ENCODE results near the gene KCNH6. TPM values are rescaled to one million over a fixed set of nuclear protein-coding genes. Genes with fewer than 3 reads are reported as not detected.

KCNH6 gene, protein sequence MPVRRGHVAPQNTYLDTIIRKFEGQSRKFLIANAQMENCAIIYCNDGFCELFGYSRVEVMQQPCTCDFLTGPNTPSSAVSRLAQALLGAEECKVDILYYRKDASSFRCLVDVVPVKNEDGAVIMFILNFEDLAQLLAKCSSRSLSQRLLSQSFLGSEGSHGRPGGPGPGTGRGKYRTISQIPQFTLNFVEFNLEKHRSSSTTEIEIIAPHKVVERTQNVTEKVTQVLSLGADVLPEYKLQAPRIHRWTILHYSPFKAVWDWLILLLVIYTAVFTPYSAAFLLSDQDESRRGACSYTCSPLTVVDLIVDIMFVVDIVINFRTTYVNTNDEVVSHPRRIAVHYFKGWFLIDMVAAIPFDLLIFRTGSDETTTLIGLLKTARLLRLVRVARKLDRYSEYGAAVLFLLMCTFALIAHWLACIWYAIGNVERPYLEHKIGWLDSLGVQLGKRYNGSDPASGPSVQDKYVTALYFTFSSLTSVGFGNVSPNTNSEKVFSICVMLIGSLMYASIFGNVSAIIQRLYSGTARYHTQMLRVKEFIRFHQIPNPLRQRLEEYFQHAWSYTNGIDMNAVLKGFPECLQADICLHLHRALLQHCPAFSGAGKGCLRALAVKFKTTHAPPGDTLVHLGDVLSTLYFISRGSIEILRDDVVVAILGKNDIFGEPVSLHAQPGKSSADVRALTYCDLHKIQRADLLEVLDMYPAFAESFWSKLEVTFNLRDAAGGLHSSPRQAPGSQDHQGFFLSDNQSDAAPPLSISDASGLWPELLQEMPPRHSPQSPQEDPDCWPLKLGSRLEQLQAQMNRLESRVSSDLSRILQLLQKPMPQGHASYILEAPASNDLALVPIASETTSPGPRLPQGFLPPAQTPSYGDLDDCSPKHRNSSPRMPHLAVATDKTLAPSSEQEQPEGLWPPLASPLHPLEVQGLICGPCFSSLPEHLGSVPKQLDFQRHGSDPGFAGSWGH
- polyA plus RNA-seq (2013, experiment 1 of 2; ENCODE audit: insufficient read length), result not detected
- 0.02 TPM for polyA plus RNA-seq (2013, experiment 2 of 2; ENCODE audit: insufficient read length)

DNA sequence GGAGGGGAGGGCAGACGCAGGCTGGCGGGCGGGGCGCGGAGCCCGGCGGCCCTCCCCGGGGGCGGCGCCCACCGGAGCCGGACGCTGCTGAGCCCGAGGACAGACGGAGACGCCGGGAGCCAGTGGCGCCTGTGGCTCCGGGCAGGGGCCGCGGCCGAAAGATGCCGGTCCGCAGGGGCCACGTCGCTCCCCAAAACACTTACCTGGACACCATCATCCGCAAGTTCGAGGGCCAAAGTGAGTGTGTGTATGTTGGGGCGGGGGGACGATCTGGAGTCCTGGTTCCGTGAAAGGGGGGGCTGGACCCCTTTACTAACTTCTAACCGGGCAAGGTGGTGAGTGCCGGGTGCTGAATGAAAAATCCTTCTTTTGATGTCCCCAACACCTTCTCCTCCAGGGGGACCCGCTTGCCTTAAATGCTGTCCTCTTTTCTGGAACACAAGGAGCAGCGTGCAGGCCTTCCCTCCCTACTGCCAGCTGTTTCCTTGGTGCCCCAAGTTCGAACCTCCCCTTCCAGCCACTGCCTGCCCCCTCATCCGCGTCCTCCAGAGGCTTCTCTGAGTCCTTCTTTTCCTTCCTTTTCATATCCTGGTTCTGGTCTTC is at the start of gene KCNH6:
KCNH6 (plus strand) TSS at position 106 of the 603 bp plus-strand sequence; CDS start at position 162, 56 bp downstream.
- no peak for DNase-seq

DNA sequence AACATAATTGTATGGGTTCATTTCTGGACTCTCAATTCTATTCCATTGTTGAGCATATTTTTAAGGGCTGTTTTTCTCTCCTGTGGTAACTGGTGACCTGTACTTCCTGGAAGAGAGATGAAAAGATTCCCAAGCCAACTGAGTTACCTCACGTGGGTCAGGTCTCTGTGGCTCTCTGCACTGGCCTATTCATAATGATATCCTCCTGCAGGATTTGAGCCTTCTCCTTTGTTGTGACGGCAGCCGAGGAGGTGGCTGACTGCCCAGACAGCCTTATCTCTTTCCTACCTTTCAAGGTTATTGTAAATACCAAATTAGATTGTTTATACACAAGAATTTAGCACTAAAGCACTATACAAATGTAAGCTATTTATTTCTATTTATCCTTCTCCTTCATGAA is 49.0 kb upstream of the KCNH6 start:
- no peak for DNase-seq

DNA sequence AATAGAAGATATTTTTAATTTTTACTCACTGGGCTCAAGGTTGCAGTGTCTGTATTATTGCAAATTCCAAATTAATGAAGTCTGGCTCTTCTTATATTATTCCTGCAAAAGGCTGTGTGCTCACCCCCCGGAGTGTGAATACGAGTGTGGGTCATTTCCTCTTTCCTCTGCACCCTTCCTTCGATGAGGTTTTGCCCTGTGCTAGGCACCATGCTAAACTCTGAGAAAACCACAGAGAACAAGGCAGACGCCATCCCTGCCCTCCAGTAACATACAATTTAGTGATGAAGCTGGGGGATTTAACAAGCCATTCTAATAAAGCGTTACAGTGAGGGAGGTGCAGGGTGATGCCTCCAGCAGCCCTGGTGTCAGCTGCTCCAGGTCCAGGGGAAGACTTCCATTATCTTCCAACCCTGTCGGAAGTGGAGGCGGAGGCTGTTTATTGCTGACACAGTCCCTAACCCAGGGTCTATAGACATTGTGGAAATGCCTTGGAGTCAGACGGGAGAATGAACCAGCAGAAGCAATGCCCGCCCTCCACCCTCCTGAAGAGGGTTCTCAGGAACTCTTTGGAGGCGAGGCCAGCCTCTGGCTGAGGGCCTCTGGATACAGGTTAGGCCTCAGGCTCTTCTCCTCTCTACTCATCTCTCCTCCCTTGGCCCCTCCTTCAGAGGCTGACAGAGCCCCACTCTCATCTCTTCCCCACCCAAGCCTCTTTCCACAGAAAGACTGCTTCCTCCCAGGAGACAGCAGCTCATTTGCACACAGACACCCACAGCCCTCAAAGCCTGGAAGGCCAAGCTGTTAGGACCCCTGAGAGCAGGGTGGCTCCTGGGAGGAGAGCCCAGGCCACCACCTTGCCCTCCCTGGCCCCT is 48.3 kb upstream of the KCNH6 start:
- DNase-seq, result no peak

DNA sequence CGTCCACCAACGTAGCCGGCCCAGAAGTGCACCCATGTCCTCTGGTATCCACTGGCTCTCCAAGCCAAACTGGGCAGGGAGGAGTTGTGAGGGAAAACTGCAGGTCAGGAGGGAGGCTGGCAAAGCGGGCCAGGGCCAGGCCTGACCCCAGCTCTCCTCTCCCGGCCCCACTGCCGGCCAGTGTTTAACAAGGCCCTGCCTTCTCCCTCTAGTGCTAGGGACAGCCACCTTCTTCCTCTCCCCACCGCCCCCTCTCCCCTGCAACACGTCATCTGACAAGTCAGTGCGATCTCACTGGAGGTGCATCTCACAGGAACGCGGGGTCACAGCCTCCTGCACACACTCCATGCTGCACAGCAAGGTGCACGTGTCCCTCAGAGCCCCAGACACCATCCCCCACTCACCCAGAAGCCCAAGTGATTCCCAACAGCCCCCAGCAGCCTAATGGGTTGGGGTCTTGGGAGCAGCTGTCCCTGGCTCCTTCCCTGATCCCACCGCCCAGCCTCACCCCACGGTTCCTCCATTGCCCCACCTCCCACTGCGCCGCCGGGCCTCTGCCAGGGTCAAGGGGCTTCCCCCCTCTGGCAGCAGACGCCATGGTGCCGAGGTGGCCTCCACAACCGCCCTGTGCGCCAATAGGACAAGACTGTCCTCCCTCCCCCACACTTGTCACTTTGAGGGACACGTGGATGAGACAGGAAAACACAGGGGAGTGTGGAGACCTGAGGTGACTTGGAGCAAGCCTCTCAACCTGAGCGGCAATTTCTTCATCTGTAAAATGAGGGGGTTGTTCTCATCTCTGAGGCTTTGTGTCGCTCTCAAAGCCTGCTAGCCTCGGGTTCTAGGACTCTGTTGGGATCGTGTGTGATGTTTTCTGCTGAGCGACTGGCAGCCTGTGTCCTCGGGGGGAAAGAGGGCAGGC is 47.4 kb upstream of the KCNH6 start:
- DNase-seq, result no peak

DNA sequence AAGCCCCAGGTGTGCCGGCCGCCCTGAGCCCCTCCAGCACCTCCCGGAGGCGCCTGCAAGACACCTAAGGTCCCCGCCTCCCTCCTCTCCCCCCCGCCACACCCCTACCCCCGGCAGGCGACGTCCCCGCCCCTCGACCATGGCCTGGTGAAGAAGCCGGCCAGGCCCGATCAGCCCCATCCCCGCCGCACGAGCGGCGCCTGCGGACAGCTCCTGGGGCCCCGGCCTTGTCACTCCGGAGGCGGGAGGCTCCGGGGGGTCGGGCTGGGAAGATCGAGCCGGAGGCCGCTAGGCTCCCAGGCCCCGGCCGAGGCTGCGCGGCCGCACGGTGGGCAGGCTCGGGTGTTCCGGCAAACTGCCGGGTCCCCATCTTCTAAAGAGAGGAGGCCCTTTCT is 46.7 kb upstream of the KCNH6 start:
- peak; percentile 16 for DNase-seq

DNA sequence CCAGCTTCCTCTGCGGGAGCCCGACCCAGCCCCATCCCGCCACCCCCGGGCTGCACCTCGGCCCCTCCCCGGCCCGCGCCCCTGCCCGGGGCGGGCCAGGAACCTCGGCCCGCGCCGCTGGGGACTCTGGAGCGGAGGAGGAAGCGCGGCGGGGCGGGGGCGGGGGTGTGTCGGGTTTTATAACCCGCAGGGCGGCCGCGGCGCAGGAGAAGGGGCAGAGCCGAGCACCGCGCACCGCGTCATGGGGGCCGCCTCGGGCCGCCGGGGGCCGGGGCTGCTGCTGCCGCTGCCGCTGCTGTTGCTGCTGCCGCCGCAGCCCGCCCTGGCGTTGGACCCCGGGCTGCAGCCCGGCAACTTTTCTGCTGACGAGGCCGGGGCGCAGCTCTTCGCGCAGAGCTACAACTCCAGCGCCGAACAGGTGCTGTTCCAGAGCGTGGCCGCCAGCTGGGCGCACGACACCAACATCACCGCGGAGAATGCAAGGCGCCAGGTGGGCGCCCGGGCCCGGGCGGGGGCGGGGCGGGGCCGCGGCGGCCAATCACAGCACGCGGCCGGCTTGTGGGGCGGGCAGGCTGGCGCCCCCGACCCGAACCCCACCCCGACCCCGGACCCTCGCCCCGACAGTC is 46.2 kb upstream of the KCNH6 start, which contains the start of gene ACE:
ACE (plus strand) TSS at position 208 of the 626 bp plus-strand sequence; CDS start at position 242, 34 bp downstream.
- peak; percentile 9 for DNase-seq

DNA sequence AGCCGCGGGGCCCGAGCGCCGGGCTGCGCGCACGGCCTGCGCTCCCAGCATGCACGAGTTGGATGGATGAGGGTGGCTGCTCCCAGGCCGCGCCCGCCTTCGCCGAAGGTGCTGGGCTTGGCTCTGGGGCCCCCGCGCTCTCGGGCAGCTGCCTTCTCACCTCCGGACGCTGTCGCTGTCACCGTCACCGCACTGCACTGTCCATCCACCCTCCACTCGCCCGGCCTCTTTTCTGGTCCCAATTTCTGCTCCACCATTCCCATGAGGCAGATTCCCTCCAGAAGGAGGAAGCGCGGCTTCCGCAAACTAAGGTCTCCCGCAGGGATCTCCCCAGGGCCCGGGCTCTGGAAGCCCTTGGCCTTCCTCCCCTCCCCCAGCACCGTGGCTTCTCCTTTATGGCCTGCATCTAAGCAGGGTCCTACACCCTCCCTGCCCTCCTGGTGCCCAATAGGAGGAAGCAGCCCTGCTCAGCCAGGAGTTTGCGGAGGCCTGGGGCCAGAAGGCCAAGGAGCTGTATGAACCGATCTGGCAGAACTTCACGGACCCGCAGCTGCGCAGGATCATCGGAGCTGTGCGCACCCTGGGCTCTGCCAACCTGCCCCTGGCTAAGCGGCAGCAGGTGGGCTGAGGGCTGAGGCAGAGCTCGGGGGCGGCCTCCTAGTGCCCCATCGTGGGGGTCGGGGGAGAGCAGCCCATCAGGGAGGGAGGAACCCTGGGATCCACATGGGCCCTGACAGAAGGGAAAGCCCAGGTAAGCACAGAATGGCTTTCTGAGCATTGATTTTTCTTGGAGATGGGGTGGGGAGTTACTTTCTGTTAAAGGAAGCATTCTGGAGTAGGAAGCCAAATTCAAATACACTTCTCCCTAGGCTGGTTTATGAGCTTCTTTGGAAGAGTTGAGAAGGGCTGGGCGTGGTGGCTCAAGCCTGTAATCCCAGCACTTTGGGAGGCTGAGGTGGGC is 45.4 kb upstream of the KCNH6 start:
- DNase-seq, result no peak

DNA sequence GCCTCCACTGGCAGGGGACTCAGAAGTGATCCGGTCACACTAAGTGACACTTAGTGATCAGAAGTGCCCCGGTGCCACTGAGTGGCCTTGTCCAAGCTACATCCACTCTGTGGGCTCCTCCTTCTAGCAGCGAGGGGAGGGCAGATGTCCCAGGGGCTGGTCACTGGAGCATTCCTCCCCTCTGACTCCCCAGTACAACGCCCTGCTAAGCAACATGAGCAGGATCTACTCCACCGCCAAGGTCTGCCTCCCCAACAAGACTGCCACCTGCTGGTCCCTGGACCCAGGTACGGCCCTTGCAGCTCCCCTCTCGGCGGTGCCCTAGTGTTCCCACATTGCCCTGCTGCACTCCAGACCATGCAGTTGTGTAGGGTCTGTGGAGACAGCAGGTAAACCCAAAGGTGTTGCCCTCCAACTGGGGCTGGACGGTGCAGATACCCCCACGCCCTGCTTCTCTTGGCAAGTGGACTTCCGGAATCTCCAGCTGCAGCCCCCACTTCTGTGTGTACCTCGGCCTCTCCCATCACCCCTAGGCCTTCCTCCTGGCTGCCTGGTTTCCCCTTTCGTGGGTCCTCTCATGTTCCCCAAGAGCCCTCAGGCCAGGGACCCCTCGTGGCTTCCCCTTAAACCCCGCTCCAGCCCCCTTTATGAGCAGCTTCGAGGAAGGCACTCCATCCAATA is 44.2 kb upstream of the KCNH6 start:
- DNase-seq, result peak; percentile 92

DNA sequence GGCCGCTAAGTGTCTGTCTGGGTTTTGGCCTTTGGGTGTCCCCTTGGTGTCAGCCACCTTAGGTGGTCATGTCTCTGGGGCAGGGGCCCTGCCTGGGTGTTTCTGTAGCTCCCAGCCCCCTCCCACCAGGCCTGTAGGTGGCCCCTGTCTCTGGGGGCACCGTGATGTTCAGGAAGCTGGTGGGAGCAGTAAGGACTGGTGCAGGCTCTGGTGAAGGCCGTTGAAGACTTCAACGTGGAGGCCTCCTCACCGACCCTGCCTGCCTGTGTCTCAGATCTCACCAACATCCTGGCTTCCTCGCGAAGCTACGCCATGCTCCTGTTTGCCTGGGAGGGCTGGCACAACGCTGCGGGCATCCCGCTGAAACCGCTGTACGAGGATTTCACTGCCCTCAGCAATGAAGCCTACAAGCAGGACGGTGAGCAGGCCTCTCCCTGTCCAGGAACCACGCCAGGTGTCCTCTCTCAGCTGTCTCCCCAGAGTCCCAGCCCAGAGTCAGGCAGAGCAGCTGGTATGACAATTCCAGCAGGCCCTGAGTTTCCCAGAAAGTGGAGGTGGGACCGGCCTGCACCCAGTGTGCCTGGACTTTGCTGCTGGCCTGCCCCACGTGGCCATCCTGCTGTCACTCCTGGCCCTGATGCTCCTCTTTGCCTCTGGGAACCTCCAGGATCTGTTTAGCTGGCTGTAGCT is 43.5 kb upstream of the KCNH6 start:
- no peak for DNase-seq

DNA sequence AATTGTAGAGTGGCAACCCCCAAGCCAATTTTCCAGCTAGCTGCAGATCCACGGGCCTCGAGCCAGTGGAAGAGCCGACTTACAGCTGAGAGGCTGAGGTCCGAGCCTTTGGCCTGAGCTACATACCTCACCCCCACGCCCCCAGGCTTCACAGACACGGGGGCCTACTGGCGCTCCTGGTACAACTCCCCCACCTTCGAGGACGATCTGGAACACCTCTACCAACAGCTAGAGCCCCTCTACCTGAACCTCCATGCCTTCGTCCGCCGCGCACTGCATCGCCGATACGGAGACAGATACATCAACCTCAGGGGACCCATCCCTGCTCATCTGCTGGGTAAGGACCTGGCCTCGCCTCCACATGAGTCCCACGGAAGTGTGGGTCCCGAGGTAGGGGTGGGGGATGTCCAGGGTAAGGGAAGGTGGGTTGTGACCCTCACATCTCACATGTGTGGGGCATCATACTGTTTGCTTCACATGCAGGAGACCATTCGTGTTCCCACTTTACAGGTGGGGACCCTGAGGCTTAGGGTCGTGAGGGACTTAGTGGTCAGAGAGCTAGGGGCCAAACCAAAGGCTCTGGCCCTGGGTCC is 42.9 kb upstream of the KCNH6 start:
- no peak for DNase-seq

DNA sequence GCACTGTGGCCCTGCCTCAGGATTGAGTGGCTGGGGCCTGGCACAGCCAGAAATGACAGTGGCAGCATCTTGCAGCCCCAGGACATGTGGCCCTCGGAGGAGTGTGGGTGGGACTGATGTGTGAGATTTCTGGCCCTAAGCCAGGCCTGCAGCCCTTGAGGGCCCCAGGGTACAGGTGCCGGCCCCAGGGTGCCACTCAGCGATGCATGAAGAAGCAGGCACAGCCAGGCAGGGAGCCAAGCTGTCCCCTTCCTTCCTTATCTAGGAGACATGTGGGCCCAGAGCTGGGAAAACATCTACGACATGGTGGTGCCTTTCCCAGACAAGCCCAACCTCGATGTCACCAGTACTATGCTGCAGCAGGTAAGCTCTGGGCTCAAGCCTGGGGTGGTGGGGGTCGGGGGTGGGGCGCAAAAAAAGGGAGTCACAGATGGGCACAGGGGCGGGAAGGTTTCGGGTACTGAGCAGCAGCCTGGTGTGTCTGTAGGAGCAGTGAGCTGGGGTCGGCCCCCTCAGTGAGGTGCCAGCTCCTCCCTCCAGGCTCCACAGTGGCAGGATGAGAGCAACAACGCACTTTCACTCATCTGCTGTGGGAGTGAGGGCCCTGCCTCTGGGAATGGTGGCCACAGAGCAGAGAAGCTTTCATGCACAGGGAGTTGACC is 42.2 kb upstream of the KCNH6 start:
- no peak for DNase-seq

DNA sequence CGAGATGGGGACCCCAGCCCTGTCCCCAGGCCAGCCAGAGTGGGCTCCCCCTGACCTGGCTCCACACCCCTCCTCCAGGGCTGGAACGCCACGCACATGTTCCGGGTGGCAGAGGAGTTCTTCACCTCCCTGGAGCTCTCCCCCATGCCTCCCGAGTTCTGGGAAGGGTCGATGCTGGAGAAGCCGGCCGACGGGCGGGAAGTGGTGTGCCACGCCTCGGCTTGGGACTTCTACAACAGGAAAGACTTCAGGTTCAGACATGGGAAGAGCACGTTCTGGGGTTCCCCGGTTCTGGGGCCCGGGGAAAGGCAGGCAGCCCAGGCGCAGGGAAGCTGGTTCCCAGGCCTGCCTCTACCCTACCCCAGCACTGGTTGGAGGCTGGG is 41.7 kb upstream of the KCNH6 start:
- no peak for DNase-seq

DNA sequence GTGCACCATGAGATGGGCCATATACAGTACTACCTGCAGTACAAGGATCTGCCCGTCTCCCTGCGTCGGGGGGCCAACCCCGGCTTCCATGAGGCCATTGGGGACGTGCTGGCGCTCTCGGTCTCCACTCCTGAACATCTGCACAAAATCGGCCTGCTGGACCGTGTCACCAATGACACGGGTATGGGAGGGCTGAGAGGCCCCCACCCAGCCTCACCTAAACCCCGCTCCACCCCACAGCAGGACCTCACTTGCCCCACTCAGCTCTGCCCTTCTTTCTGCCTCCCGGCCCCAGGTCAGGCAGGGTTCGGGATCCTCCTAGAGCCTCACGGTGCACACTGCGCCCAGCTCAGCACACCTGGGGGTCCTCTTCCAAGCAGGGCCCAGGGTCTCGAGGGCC is 40.6 kb upstream of the KCNH6 start:
- no peak for DNase-seq

DNA sequence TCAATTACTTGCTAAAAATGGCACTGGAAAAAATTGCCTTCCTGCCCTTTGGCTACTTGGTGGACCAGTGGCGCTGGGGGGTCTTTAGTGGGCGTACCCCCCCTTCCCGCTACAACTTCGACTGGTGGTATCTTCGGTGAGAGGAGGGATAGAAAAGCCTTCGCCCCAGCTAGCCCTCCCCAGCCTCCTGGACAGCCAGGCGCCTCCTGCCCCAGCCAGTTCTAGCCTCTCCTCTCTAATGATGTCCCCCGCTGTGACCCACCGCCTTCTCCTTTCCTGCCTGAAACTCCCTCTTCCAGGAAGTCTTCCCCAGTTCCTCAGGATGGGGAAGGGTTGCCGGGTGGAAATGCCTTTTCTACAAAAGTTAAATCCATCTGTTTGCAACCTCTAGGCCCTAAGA is 40.1 kb upstream of the KCNH6 start:
- no peak for DNase-seq

DNA sequence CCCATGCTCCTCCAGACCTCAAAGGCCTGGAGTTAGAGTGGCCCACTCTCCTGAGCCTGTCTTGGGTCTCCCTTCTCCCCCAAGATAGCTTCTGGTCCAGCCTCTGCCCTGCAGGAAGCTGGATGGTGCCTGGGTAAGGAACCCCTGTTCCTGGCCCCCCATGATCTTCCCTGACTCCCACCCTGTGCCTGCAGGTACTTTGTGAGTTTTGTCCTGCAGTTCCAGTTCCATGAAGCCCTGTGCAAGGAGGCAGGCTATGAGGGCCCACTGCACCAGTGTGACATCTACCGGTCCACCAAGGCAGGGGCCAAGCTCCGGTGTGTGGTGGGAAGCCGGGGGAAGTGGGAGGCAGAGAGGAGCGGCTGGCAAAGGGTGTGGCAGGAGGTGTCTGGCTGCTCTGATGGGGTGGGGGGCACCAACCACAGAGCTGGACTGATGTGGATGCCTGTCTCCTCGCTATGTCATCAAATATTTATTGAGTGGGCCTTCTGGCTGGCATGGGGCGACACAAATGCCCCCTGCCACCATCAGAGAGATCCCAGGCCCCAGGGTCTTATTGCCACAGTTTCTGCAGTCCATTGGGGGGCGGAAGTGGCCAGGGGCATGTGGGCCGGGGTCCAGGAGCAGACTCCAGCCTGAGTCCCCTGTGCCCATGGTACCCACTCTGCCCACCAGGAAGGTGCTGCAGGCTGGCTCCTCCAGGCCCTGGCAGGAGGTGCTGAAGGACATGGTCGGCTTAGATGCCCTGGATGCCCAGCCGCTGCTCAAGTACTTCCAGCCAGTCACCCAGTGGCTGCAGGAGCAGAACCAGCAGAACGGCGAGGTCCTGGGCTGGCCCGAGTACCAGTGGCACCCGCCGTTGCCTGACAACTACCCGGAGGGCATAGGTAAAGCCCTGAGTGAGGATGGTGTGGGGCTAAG is 39.2 kb upstream of the KCNH6 start:
- DNase-seq, result no peak
